GM18870 (cell line): Measurements from ENCODE around the gene SLC37A2.

Source experiments
- ATAC-seq: cut with Tn5 transposase; IDR thresholded peaks from one replicate; pipeline ENCODE4 v1.9.1; 2021; ENCODE audit warnings: moderate library complexity; ENCODE audit not compliant: unreplicated experiment

SLC37A2 gene

GRCh38 chr11:125070699-125071254, 7.7 kb downstream of the SLC37A2 start:
- peak; percentile 61 for ATAC-seq

- ATAC-seq, result no peak
Measured at GRCh38 chr11:125071435-125071834, 8.3 kb downstream of the SLC37A2 start.

- ATAC-seq, result no peak
Measured at GRCh38 chr11:125071846-125072217, 8.7 kb downstream of the SLC37A2 start.

GRCh38 chr11:125072218-125072960, 9.3 kb downstream of the SLC37A2 start:
- peak; percentile 89 for ATAC-seq

- no peak for ATAC-seq
Measured at GRCh38 chr11:125072961-125073590, 10.0 kb downstream of the SLC37A2 start.

- no peak for ATAC-seq
Measured at GRCh38 chr11:125073616-125074483, 10.7 kb downstream of the SLC37A2 start.

- ATAC-seq, result no peak
Measured at GRCh38 chr11:125074511-125075241, 11.6 kb downstream of the SLC37A2 start.

- ATAC-seq, result no peak
Measured at GRCh38 chr11:125075242-125075625, 12.1 kb downstream of the SLC37A2 start.

GRCh38 chr11:125075900-125076317, 12.8 kb downstream of the SLC37A2 start:
- no peak for ATAC-seq

- no peak for ATAC-seq
Measured at GRCh38 chr11:125076378-125076945, 13.4 kb downstream of the SLC37A2 start.

GRCh38 chr11:125078016-125078415, 14.9 kb downstream of the SLC37A2 start:
- no peak for ATAC-seq

- no peak for ATAC-seq
Measured at GRCh38 chr11:125078516-125079140, 15.5 kb downstream of the SLC37A2 start.

GRCh38 chr11:125079151-125079877, 16.2 kb downstream of the SLC37A2 start:
- ATAC-seq, result no peak

GRCh38 chr11:125079878-125080530, 16.9 kb downstream of the SLC37A2 start:
- ATAC-seq, result no peak

- no peak for ATAC-seq
Measured at GRCh38 chr11:125080531-125080911, 17.4 kb downstream of the SLC37A2 start.

- no peak for ATAC-seq
Measured at GRCh38 chr11:125081098-125081798, 18.1 kb downstream of the SLC37A2 start.

GRCh38 chr11:125082040-125082439, 18.9 kb downstream of the SLC37A2 start:
- ATAC-seq, result no peak
